HG03520 (cell line): ENCODE results near the gene CDSN.
"Not testable (repeated sequence)": the region's sequence is repeated elsewhere in the genome, so short reads cannot be mapped to it uniquely, and the experiment has no call there.

Source experiments
- ATAC-seq: cut with Tn5 transposase; IDR thresholded peaks from one replicate; pipeline ENCODE4 v1.9.1; 2021; ENCODE audit warnings: mild to moderate bottlenecking, moderate library complexity; ENCODE audit not compliant: unreplicated experiment

CDSN gene

GRCh38 chr6:31090973-31091364 is 29.3 kb downstream of the CDSN start:
- ATAC-seq = no peak

GRCh38 chr6:31090275-31090972 is 29.8 kb downstream of the CDSN start:
- no peak for ATAC-seq

GRCh38 chr6:31087494-31088089 is 32.7 kb downstream of the CDSN start:
- ATAC-seq = no peak

GRCh38 chr6:31086788-31087440 is 33.3 kb downstream of the CDSN start:
- no peak for ATAC-seq

GRCh38 chr6:31083742-31084354 is 36.4 kb downstream of the CDSN start:
- no peak for ATAC-seq

- no peak for ATAC-seq
These were observed 38.4 kb downstream of the CDSN start for GRCh38 chr6:31081872-31082271.

- ATAC-seq = no peak
These were observed 40.5 kb downstream of the CDSN start for GRCh38 chr6:31079656-31080261.

GRCh38 chr6:31076611-31077010 is 43.6 kb downstream of the CDSN start:
- no peak for ATAC-seq

- ATAC-seq = no peak
These were observed 44.7 kb downstream of the CDSN start for GRCh38 chr6:31075528-31075927.

- no peak for ATAC-seq
These were observed 45.8 kb downstream of the CDSN start for GRCh38 chr6:31074401-31074800.

GRCh38 chr6:31070711-31071197 is 49.5 kb downstream of the CDSN start:
- ATAC-seq = no peak

- no peak for ATAC-seq
These were observed 51.4 kb downstream of the CDSN start for GRCh38 chr6:31068669-31069340.

GRCh38 chr6:31067891-31068668 is 52.2 kb downstream of the CDSN start:
- not testable (repeated sequence) for ATAC-seq

- ATAC-seq = not testable (repeated sequence)
These were observed 53.2 kb downstream of the CDSN start for GRCh38 chr6:31067028-31067427.

- no peak for ATAC-seq
These were observed 54.7 kb downstream of the CDSN start for GRCh38 chr6:31065556-31065955.
